H1 (cell line): ENCODE results near the gene ACAP3. TPM values are rescaled to one million over a fixed set of nuclear protein-coding genes. Genes with fewer than 3 reads are reported as not detected.

ENCODE experiments used
- CTCF ChIA-PET: fragments of 300-600 bp; sonication (Branson Sonifier 250); formaldehyde crosslinking; loops from one replicate; lab custom pipeline; 2021; ENCODE audit not compliant: partially characterized antibody; lab: Charles Lee
- POLR2A ChIA-PET: fragments of 300-600 bp; sonication (Branson Sonifier 250); formaldehyde crosslinking; loops from one replicate; lab custom pipeline; 2021; ENCODE audit warnings: inconsistent platforms; ENCODE audit not compliant: partially characterized antibody; lab: Charles Lee
- DNase-seq, 2 experiments: peaks; one replicate each; pipeline versions ENCODE4 v3.0.0 to v3.0.0-alpha.2; 2010 to 2022; ENCODE audit warnings: low spot score in 2 of 2, low read depth in 1 of 2, mixed read lengths in 1 of 2
- FAIRE-seq: peaks from 2 replicates; lab custom pipeline; 2011; peaks lifted over from hg19 to GRCh38; lab: Jason Lieb, UNC
- H2AFZ ChIP-seq: 2 replicates; pipeline ENCODE4 v1.8.1; 2012; ENCODE audit warnings: low read length, inconsistent platforms
- H2AK5ac ChIP-seq: 2 replicates; pipeline ENCODE4 v1.6.1; 2013; ENCODE audit warnings: low read depth, low read length
- H2BK120ac ChIP-seq: replicated peaks from 2 replicates; pipeline ENCODE3; 2013; ENCODE audit warnings: low read depth, low read length, inconsistent platforms
- H2BK12ac ChIP-seq: 2 replicates; pipeline ENCODE4 v1.6.1; 2013; ENCODE audit warnings: low read depth, low read length
- H2BK15ac ChIP-seq: 2 replicates; pipeline ENCODE4 v1.6.1; 2013; ENCODE audit warnings: low read length
- H2BK20ac ChIP-seq: 2 replicates; pipeline ENCODE4 v1.6.1; 2013; ENCODE audit warnings: low read length
- H2BK5ac ChIP-seq: 2 replicates; pipeline ENCODE4 v1.6.1; 2013; ENCODE audit warnings: low read depth, low read length
- H3K14ac ChIP-seq: 2 replicates; pipeline ENCODE4 v1.6.1; 2013; ENCODE audit warnings: inconsistent platforms; ENCODE audit not compliant: insufficient read length
- H3K18ac ChIP-seq: 2 replicates; pipeline ENCODE4 v1.6.1; 2013; ENCODE audit warnings: low read length; ENCODE audit errors: extremely low read depth
- H3K23ac ChIP-seq: 2 replicates; pipeline ENCODE4 v1.6.1; 2013; ENCODE audit warnings: inconsistent platforms; ENCODE audit not compliant: insufficient read length
- H3K23me2 ChIP-seq: 2 replicates; pipeline ENCODE4 v1.6.1; 2013; ENCODE audit warnings: low read depth, low read length
- H3K27ac ChIP-seq: 2 replicates; pipeline ENCODE4 v1.6.1; 2011; ENCODE audit warnings: low read depth, low read length, inconsistent platforms
- H3K27me3 ChIP-seq, 4 experiments: replicated peaks in 1 of 4; 1 replicate in 1 of 4; 2 replicates in 3 of 4; pipeline versions ENCODE4 v1.6.1 to v1.8.1; 2011 to 2013; ENCODE audit warnings: low read length in 3 of 4, mild to moderate bottlenecking in 3 of 4, inconsistent platforms in 2 of 4, mixed read lengths in 2 of 4, moderate library complexity in 1 of 4; ENCODE audit not compliant: control insufficient read depth in 3 of 4, insufficient read depth in 3 of 4; ENCODE audit errors: extremely low read depth in 1 of 4
- H3K36me3 ChIP-seq, 4 experiments: 2 replicates each; pipeline versions ENCODE4 v1.6.1 to v1.8.1; 2011 to 2013; ENCODE audit warnings: mild to moderate bottlenecking in 4 of 4, low read length in 3 of 4, moderate library complexity in 2 of 4, control low read depth in 1 of 4, inconsistent platforms in 1 of 4; ENCODE audit not compliant: insufficient read depth in 4 of 4, control insufficient read depth in 2 of 4
- H3K4ac ChIP-seq: replicated peaks from 2 replicates; pipeline ENCODE3; 2013; ENCODE audit warnings: low read length, low read depth, mixed read lengths, inconsistent platforms; ENCODE audit not compliant: insufficient read length
- H3K4me1 ChIP-seq, 4 experiments: replicated peaks in 1 of 4; 1 replicate in 1 of 4; 2 replicates in 3 of 4; pipeline versions ENCODE4 v1.6.1 to v1.8.1; 2011 to 2013; ENCODE audit warnings: low read length in 3 of 4, inconsistent platforms in 2 of 4, mixed read lengths in 1 of 4; ENCODE audit not compliant: insufficient read depth in 4 of 4, control insufficient read depth in 3 of 4
- H3K4me2 ChIP-seq, 2 experiments: 2 replicates each; pipeline versions ENCODE4 v1.6.1 to v1.8.1; 2011 to 2013; ENCODE audit warnings: low read depth in 2 of 2, low read length in 2 of 2, control low read depth in 1 of 2, inconsistent platforms in 1 of 2, mild to moderate bottlenecking in 1 of 2; ENCODE audit not compliant: insufficient read depth in 1 of 2
- H3K4me3 ChIP-seq, 4 experiments: fragments of 200-600, 300-600 bp in 1 of 4; sonication (generic), shearing (Covaris generic), sonication (Bioruptor Twin) in 1 of 4; 2 replicates each; pipeline versions ENCODE4 v1.5.1 to v1.8.1; 2011 to 2016; ENCODE audit warnings: low read length in 4 of 4, low read depth in 3 of 4, control low read depth in 2 of 4, inconsistent platforms in 2 of 4, mild to moderate bottlenecking in 2 of 4, mixed read lengths in 1 of 4, moderate library complexity in 1 of 4; ENCODE audit not compliant: insufficient read depth in 2 of 4; ENCODE audit errors: extremely low read depth in 1 of 4
- H3K56ac ChIP-seq: replicated peaks from 2 replicates; pipeline ENCODE3; 2013; ENCODE audit warnings: low read depth, mild to moderate bottlenecking, mixed read lengths, low read length, inconsistent platforms; ENCODE audit not compliant: insufficient read length
- H3K79me1 ChIP-seq: 2 replicates; pipeline ENCODE4 v1.6.1; 2013; ENCODE audit warnings: low read depth, low read length, control low read depth
- H3K79me2 ChIP-seq, 2 experiments: 2 replicates each; pipeline versions ENCODE4 v1.6.1 to v1.8.1; 2012 to 2013; ENCODE audit warnings: low read length in 2 of 2, mild to moderate bottlenecking in 2 of 2, inconsistent platforms in 1 of 2; ENCODE audit not compliant: insufficient read depth in 2 of 2, control insufficient read depth in 1 of 2
- H3K9ac ChIP-seq, 4 experiments: replicated peaks in 1 of 4; 1 replicate in 1 of 4; 2 replicates in 3 of 4; pipeline versions ENCODE4 v1.6.1 to v1.8.1; 2011 to 2013; ENCODE audit warnings: low read depth in 3 of 4, low read length in 3 of 4, control low read depth in 2 of 4, mild to moderate bottlenecking in 2 of 4, moderate library complexity in 2 of 4, inconsistent platforms in 1 of 4; ENCODE audit errors: extremely low read depth in 1 of 4
- H3K9me3 ChIP-seq, 2 experiments: 2 replicates each; pipeline versions ENCODE4 v1.6.1 to v1.8.1; 2012 to 2013; ENCODE audit warnings: mild to moderate bottlenecking in 2 of 2, moderate library complexity in 2 of 2, control low read depth in 1 of 2, inconsistent platforms in 1 of 2, low read depth in 1 of 2, low read length in 1 of 2, mixed read lengths in 1 of 2; ENCODE audit not compliant: insufficient read depth in 2 of 2
- H4K20me1 ChIP-seq, 2 experiments: replicated peaks in 1 of 2; 2 replicates each; pipeline versions ENCODE3 to v1.8.1; 2011 to 2013; ENCODE audit warnings: inconsistent platforms in 2 of 2, low read length in 2 of 2, mild to moderate bottlenecking in 1 of 2; ENCODE audit not compliant: insufficient read depth in 2 of 2, control insufficient read depth in 1 of 2
- H4K5ac ChIP-seq: 2 replicates; pipeline ENCODE4 v1.6.1; 2013; ENCODE audit warnings: low read length, low read depth, mixed read lengths, inconsistent platforms; ENCODE audit not compliant: insufficient read length
- H4K8ac ChIP-seq: 2 replicates; pipeline ENCODE4 v1.8.0; 2013; ENCODE audit warnings: mild to moderate bottlenecking, moderate library complexity, low read length, inconsistent platforms; ENCODE audit not compliant: insufficient read depth; ENCODE audit errors: extremely low read depth
- H4K91ac ChIP-seq: replicated peaks from 2 replicates; pipeline ENCODE3; 2013; ENCODE audit warnings: low read length, mixed read lengths, inconsistent platforms; ENCODE audit not compliant: insufficient read length
- CREB1 ChIP-seq: IDR thresholded peaks from 2 replicates; pipeline ENCODE4 v1.6.1; 2012; ENCODE audit warnings: inconsistent platforms
- CTBP2 ChIP-seq: IDR thresholded peaks from 2 replicates; pipeline ENCODE4 v1.7.0; 2011; ENCODE audit warnings: borderline replicate concordance, mild to moderate bottlenecking, moderate library complexity, mixed read lengths, low read length; ENCODE audit not compliant: insufficient read depth, insufficient read length
- EZH2 ChIP-seq: fragments of 200-600 bp; sonication (generic); IDR thresholded peaks from 2 replicates; pipeline ENCODE4 v1.7.1; 2012; ENCODE audit warnings: low read depth, mild to moderate bottlenecking, moderate library complexity, low read length, inconsistent platforms; ENCODE audit not compliant: severe bottlenecking
- WGBS, 2 experiments: shearing (Covaris generic) in 1 of 2; methylation state at CpG; one replicate each; pipeline versions ENCODE4 v1.1.6 to v1.1.7; 2013 to 2015; ENCODE audit warnings: low lambda C conversion rate in 2 of 2, mixed read lengths in 2 of 2, inconsistent platforms in 1 of 2, low coverage in 1 of 2, missing lambda C conversion rate in 1 of 2; ENCODE audit not compliant: insufficient replicate concordance in 2 of 2, insufficient coverage in 1 of 2, insufficient read length in 1 of 2; ENCODE audit errors: extremely low coverage in 1 of 2, missing lambda C conversion rate in 1 of 2; 5-methylcytosine and 5-hydroxymethylcytosine counted together
- polyA plus RNA-seq, 7 experiments: library from polyadenylated mRNA; depleted of rRNA in 3 of 7; stranded (reverse) in 5 of 7; unstranded in 2 of 7; fragments of >200 nt in 5 of 7; fragments of 200-250 nt in 2 of 7; gene quantifications; 1 replicate in 5 of 7; 2 replicates in 1 of 7; 4 replicates in 1 of 7; pipeline versions ENCODE4 v1.2.1 to v1.2.3, GENCODE V29; 2011 to 2013; ENCODE audit warnings: missing spikeins in 2 of 7, mixed read lengths in 2 of 7
- total RNA-seq: library from RNA; stranded (reverse); fragmentation: NEBNext Ultra II Directional; extraction: Animal tissue kit (Norgen Biotek cat#: 25700); gene quantifications from 2 replicates; pipeline ENCODE4 v1.2.1, GENCODE V29; 2021

Gene ACAP3
- total and polyA plus RNA-seq, 2 of the 8 experiments (the other 6 are each of a cell fraction or from before 2014, with no cell fraction given) = 14.8 to 28.3 TPM

DNA sequence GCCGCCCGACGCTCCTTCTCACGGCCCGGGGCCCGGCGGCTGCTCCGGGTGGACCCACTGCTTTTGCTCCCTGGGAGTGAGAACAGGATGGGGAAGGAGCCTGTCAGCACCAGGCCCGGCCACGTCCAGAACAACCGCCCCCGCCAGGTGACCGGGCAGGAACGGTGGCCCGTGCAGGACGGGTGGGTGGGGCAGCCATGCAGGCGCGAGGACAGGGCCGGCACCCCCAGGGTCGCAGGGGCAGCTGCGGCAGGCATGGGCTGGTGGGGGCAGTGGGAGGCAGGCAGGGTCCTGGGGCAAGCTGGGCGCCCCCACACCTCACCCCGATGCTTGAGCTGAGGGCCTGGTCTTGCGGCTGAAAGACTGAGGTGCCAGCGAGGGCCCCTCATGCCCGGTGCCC lies 28.7 kb upstream of the ACAP3 start:
- Histone ChIP-seq H3K79me2 (no peaks in the 10 kb centered on the region), H4K20me1 (peaks cover 14 to 36% of the 10 kb centered on the region in 2 experiments)
- CTCF ChIA-PET = interaction anchor here (1.3 to 3.2 kb wide), 3 partner anchors 9 to 36 kb away, joined by 3 to 13 read pairs (median 3); partner anchors contain the start of gene DVL1

More for the DNA sequence above, 28.7 kb upstream of the ACAP3 start:
- H3K23me2 ChIP-seq = no peaks in the 10 kb centered on the region; the same call in 1 of the 2 replicates
- no peak overlapping the region for H4K91ac ChIP-seq
- H3K4me2 ChIP-seq = no peak overlapping the region
- no peak overlapping the region for H2AFZ ChIP-seq
- H2BK15ac ChIP-seq = no peak overlapping the region
- peaks cover 2 to 38% (median 13%) of the 10 kb centered on the region in 4 experiments; a peak in 7 of 8 replicates for H3K36me3 ChIP-seq
- no peaks in the 10 kb centered on the region; a peak in 1 of 7 replicates for H3K4me1 ChIP-seq
- no peak for DNase-seq
- H3K27me3 ChIP-seq = no peaks in the 10 kb centered on the region; a peak in 1 of 7 replicates
- H3K27ac ChIP-seq = no peak overlapping the region
- no peak for TF ChIP-seq CTBP2
- TF ChIP-seq EZH2 = no peak
- TF ChIP-seq CREB1 = no peak
- 80% methylated on average over 2 of the region's 26 CpGs; no CpG with 5 or more reads in 1 of the 2 experiments for WGBS, 2 experiments
- H3K9ac ChIP-seq = no peak overlapping the region
- H3K4me3 ChIP-seq = no peak overlapping the region
- H3K18ac ChIP-seq = no peak overlapping the region
- H4K8ac ChIP-seq = no peak overlapping the region
- H3K56ac ChIP-seq = no peak overlapping the region
- no peak overlapping the region for H2BK5ac ChIP-seq
- no peak overlapping the region for H2BK120ac ChIP-seq
- H3K79me1 ChIP-seq = peaks cover 11% of the 10 kb centered on the region
- H3K14ac ChIP-seq = no peak overlapping the region
- no peak overlapping the region for H4K5ac ChIP-seq
- H3K9me3 ChIP-seq = peaks cover 0 to 5% of the 10 kb centered on the region in 2 experiments; a peak in 1 of 4 replicates
- H3K4ac ChIP-seq = no peak overlapping the region
- POLR2A ChIA-PET = interaction anchor here (0.6 to 9.0 kb wide), 5 partner anchors 9 to 23 kb away, joined by 3 to 134 read pairs (median 12); no protein-coding TSS in a partner anchor
- no peak for FAIRE-seq
- no peak overlapping the region for H2AK5ac ChIP-seq
- H2BK12ac ChIP-seq = no peak overlapping the region
- H2BK20ac ChIP-seq = no peak overlapping the region
- no peak overlapping the region for H3K23ac ChIP-seq
